GM12878 (cell line): ENCODE measurements around the gene FLAD1. TPM values are rescaled to one million over a fixed set of nuclear protein-coding genes. Genes with fewer than 3 reads are reported as not detected.

Experiments used
- ATF2 ChIP-seq: IDR thresholded peaks from 2 replicates; pipeline ENCODE4 v1.6.1; 2012; ENCODE audit warnings: low read length, inconsistent platforms
- BHLHE40 ChIP-seq, 2 experiments: fragments of 450-650 bp in 1 of 2; IDR thresholded peaks; 2 replicates each; pipeline ENCODE4 v1.6.1; 2011 to 2017; ENCODE audit warnings: low read depth in 2 of 2, borderline replicate concordance in 1 of 2, improper control_type of control experiment in 1 of 2, low read length in 1 of 2, mild to moderate bottlenecking in 1 of 2
- CBX5 ChIP-seq: sonication (generic); IDR thresholded peaks from 2 replicates; pipeline ENCODE4 v1.6.1; 2016; ENCODE audit warnings: low read depth, moderate library complexity, mild to moderate bottlenecking, inconsistent platforms
- CHD1 ChIP-seq: IDR thresholded peaks from 2 replicates; pipeline ENCODE4 v1.6.1; 2012; ENCODE audit warnings: low read depth, low read length, improper control_type of control experiment
- CTCF ChIP-seq, 3 experiments: IDR thresholded peaks in 2 of 3; conservative IDR thresholded peaks in 1 of 3; 2 replicates each; pipeline ENCODE4 v1.5.1; 2011; ENCODE audit warnings: low read depth in 3 of 3, low read length in 3 of 3, mild to moderate bottlenecking in 3 of 3, control low read depth in 2 of 3, moderate library complexity in 2 of 3, inconsistent platforms in 1 of 3, mixed read lengths in 1 of 3; ENCODE audit not compliant: control insufficient read depth in 2 of 3, insufficient read depth in 1 of 3; ENCODE audit errors: extremely low read depth in 1 of 3
- GABPA ChIP-seq: IDR thresholded peaks from 2 replicates; pipeline ENCODE4 v1.6.1; 2014; ENCODE audit warnings: antibody characterized with exemption, low read depth, mild to moderate bottlenecking, inconsistent platforms
- HDGF ChIP-seq: fragments of 450-650 bp; IDR thresholded peaks from 2 replicates; pipeline ENCODE4 v1.6.1; 2016; ENCODE audit warnings: antibody characterized with exemption
- LARP7 ChIP-seq: fragments of 450-650 bp; IDR thresholded peaks from 2 replicates; pipeline ENCODE4 v1.6.1; 2017; ENCODE audit warnings: mild to moderate bottlenecking
- MEF2B ChIP-seq: fragments of 450-650 bp; IDR thresholded peaks from 2 replicates; pipeline ENCODE4 v1.6.1; 2018; ENCODE audit warnings: mild to moderate bottlenecking, moderate library complexity; ENCODE audit not compliant: partially characterized antibody, poor library complexity, severe bottlenecking
- MYB ChIP-seq: fragments of 150-350 bp; IDR thresholded peaks from 2 replicates; pipeline ENCODE4 v1.6.1; 2014; ENCODE audit warnings: mild to moderate bottlenecking, low read depth, low read length, borderline replicate concordance
- NBN ChIP-seq: fragments of 450-650 bp; IDR thresholded peaks from 2 replicates; pipeline ENCODE4 v1.6.1; 2016
- NFYB ChIP-seq: IDR thresholded peaks from 2 replicates; pipeline ENCODE4 v1.6.1; 2011; ENCODE audit warnings: low read depth, mild to moderate bottlenecking, low read length, improper control_type of control experiment, moderate library complexity; ENCODE audit not compliant: insufficient read depth
- NKRF ChIP-seq: fragments of 450-650 bp; conservative IDR thresholded peaks from 2 replicates; pipeline ENCODE4 v1.6.1; 2017; ENCODE audit warnings: mild to moderate bottlenecking, moderate library complexity
- RFX5 ChIP-seq: IDR thresholded peaks from 2 replicates; pipeline ENCODE4 v1.6.1; 2011; ENCODE audit warnings: low read depth, low read length, improper control_type of control experiment
- SMC3 ChIP-seq: IDR thresholded peaks from 2 replicates; pipeline ENCODE4 v1.6.1; 2011; ENCODE audit warnings: low read length, improper control_type of control experiment, borderline replicate concordance
- SUPT20H ChIP-seq: IDR thresholded peaks from 2 replicates; pipeline ENCODE4 v1.6.1; 2011; ENCODE audit warnings: low read depth, mild to moderate bottlenecking, low read length, moderate library complexity, borderline replicate concordance; ENCODE audit not compliant: control insufficient read depth
- WRNIP1 ChIP-seq: IDR thresholded peaks from 2 replicates; pipeline ENCODE4 v1.6.1; 2011; ENCODE audit warnings: low read depth, low read length, improper control_type of control experiment, borderline replicate concordance
- ZNF274 ChIP-seq: IDR thresholded peaks from one replicate; pipeline ENCODE4 v1.8.0; 2011; ENCODE audit not compliant: insufficient read length, insufficient read depth
- ZNF592 ChIP-seq: fragments of 450-650 bp; IDR thresholded peaks from 2 replicates; pipeline ENCODE4 v1.6.1; 2017; ENCODE audit warnings: mild to moderate bottlenecking, moderate library complexity
- ZNF622 ChIP-seq: fragments of 450-650 bp; IDR thresholded peaks from 2 replicates; pipeline ENCODE4 v1.6.1; 2017; ENCODE audit warnings: mild to moderate bottlenecking, inconsistent platforms
- polyA plus RNA-seq, 11 experiments: library from polyadenylated mRNA; depleted of rRNA in 4 of 11; unstranded in 6 of 11; stranded (reverse) in 5 of 11; fragments of >200 nt; fragmentation: Nextera tagmentation in 4 of 11; fragmentation: Illumina TruSeq in 1 of 11; extraction: Ambion mirVana in 4 of 11; extraction: Trizol in 1 of 11; gene quantifications; 1 replicate in 1 of 11; 2 replicates in 10 of 11; pipeline versions ENCODE4 v1.2.1 to v1.2.3, GENCODE V29; 2011 to 2016; ENCODE audit warnings: inconsistent platforms in 2 of 11, missing spikeins in 2 of 11, low read depth in 1 of 11
- total RNA-seq, 4 experiments: library from RNA; depleted of rRNA in 3 of 4; stranded (reverse); fragments of >200 nt in 3 of 4; fragmentation: Illumina TruSeq in 1 of 4; extraction: Trizol in 1 of 4; gene quantifications; 2 replicates each; pipeline versions ENCODE4 v1.2.1 to v1.2.3, GENCODE V29; 2013 to 2021

FLAD1 gene
- total and polyA plus RNA-seq, 10 of the 15 experiments (the other 5 are each of a cell fraction or from before 2014, with no cell fraction given): 22.9 to 93.4 (median 56.6) TPM

GRCh38 chr1:154943649-154944400 lies 39.3 kb upstream of the FLAD1 start (continued):
- TF ChIP-seq GABPA: no peak
- no peak for TF ChIP-seq RFX5
- TF ChIP-seq ZNF592: no peak
- no peak for TF ChIP-seq NFYB
- TF ChIP-seq BHLHE40 (IDR thresholded peaks at IDR 0.05; ENCODE audit: borderline replicate concordance in 1 of 2, low read depth in 2 of 2, low read length in 1 of 2): no peak
- no peak; the same call in 1 of the 2 replicates for TF ChIP-seq NBN
- no peak for TF ChIP-seq CHD1
- peak; percentile 64; the same call in 1 of the 2 replicates for TF ChIP-seq SMC3
- TF ChIP-seq HDGF: no peak
- no peak for TF ChIP-seq ATF2
- TF ChIP-seq ZNF622: no peak
- no peak for TF ChIP-seq ZNF274
- TF ChIP-seq CBX5: no peak
- no peak for TF ChIP-seq WRNIP1
- TF ChIP-seq LARP7: no peak; the same call in 1 of the 2 replicates
- no peak for TF ChIP-seq NKRF
- peak; percentile 88 to 90 (median 89) for TF ChIP-seq CTCF (IDR thresholded peaks at IDR 0.05 in 2 of 3, conservative IDR thresholded peaks at IDR 0.05 in 1 of 3; ENCODE audit: control insufficient read depth in 2 of 3, extremely low read depth in 1 of 3, insufficient read depth in 1 of 3, low read depth in 3 of 3, low read length in 3 of 3)
- TF ChIP-seq MYB: no peak
- TF ChIP-seq MEF2B: no peak
- TF ChIP-seq SUPT20H: no peak
